Measurements from ENCODE around the gene CSNK1G2.

Gene CSNK1G2

DNA sequence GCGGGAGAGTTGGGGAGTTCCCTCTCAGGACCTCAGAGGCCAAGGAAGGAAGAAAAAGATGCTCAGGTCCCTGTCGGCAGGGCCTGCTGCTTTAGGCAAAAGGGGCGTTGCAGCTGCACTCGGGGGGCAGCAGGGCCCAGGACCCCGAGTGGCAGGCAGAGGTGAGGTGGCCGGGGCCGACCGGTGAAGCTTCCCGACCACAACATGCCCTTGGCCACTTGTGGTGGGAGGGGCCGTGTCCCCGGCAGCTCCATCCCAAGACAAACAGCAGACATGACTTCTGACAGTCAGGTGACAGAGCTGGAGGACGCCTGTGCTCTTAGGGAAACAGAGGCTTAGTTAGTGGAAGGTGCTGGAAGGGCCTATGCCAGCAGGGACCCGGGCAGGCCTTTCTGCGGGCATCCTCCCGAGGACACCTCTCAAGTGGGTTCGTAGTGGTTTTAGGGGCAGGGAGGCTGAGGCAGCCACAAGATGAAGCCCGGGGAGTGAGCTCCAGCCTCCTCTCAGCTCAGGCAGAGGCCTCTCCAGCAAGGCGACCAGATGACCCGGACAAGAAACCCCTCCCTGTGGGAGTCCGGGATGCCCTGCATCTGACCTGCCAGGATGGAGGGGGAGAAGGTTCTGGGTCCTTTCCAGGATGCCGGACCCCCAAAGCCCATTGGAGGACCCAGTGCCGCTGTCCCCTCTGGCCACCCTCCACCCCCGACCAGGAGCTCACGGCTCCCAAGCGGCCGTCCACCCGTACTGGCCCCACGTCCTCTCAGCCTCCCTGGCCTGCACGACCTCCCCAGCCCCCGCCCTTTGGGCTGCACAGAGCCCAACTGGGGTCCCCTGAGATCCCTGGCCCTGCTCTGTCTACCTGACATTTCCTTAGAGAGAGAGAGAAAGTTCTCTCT, 50.3 kb downstream of the CSNK1G2 start:
- DNase-seq, result no peak

- no peak for DNase-seq
These were observed 51.8 kb downstream of the CSNK1G2 start for GRCh38 chr19:1992759-1993260.

DNA sequence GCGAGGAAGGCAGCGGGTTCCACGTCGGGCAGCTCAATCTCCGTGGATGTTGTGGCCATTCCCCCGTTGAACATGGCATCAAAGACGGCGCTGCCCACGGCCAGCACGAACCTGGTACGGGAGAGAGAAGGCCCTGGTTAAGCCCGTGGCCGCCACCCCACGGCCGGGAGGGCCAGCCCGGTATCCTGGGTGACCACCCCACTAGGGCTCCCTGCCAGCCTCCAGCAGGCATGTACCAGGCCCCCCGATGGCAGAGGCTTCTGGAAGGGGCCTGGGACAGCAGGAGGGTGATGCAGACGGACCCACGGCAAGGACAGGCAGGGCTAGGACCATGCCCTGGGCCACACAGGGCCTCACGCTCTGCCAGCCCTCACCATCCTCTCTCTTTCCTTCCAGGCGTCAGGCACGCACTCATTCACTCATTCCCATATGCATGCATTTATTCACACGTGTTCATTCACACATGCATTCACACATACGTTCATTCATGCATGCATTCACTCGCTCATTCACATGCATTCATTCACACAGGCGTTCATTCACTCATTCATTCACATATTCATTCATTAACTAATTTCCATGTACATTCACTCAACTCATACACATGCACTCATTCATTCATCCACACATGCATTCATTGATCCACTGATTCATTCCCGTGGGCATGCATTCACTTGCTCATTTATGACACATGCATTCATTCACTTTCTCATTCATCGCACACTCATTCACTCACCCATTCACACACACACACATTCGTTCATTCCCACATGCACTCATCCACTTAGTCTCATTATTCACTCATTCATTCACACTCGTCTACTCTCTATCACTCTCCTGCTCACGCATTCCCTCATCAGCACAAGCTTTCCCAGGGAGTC, 56.6 kb downstream of the CSNK1G2 start:
- DNase-seq, result no peak

- DNase-seq, result no peak
These were observed 58.0 kb downstream of the CSNK1G2 start for GRCh38 chr19:1998712-1999708.

DNA sequence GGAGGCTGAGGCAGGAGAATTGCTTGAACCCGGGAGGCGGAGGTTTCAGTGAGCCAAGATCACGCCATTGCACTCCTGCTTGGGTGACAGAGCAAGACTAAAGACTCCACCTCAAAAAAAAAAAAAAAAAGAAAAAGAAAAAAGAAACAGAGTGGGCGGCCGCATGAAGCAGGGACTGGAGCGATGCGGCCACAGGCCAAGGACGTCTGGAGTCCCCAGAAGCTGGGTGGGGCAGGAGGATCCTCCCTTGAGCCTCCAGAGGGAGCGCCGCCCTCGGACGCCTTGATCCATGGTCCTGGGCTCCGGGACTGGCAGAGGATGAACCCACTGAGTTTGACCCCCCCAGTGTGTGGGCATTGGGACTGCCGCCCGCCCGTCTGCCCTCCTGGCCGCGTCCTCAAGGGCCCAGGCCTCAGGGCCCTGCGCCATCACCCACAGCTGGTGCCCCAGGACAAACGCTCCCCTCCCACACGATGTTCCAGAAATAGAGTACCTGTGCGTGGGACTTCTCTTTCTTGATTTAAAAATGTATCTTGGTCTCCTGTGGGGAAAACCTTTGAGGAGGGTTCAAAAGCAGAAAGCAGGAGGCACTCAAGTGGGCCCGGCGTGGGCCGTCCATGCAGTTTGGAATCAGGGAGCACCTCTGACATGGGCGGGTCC, 59.0 kb downstream of the CSNK1G2 start:
- DNase-seq, result no peak

- no peak for DNase-seq
These were observed 62.9 kb downstream of the CSNK1G2 start for GRCh38 chr19:2003874-2004273.

DNA sequence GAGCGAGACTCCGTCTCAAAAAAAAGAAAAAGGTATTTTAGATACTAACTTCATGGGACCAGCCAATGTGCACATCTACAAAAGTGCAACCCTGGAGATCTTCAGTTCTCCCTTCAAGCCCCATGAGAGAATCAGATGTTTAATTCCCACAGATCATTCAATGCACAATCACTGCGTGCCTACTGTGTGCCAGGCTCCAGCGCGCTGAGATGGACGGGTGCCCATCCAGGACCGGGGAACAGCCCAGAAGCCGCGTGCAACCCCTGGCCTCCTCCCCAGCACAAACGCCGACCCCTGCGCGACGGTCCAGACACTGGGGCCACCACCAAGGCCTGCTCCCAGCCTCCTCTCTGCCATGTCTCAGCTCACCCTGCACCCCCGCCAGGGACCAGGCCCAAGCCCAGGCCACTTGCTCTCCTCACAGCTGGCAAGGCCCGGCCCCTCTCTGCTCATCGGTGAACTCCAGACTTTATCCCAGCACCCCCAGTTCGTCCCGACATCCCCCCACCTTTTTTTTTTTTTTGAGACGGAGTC, 69.2 kb downstream of the CSNK1G2 start:
- no peak for DNase-seq

DNA sequence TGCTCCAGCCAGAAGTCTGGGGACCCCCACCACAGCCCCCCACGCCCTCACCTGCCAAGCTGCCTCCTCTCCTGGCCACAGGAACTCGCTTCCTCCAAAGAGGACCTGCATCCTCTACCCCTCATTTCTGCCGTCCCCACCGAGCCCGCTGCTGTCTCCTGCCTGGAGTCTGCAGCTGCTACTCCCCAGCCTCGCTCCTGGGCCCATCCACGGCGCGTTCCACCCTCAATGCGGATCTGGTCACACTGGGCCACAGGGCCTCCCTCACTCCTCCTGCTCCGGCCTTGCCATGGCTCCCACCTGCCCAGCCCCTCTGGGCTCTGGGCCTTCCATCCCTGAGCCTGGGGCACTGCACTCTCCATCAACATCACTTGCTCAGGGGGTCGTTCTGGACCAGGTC, 70.2 kb downstream of the CSNK1G2 start:
- DNase-seq, result no peak

GRCh38 chr19:2012941-2013682, 72.1 kb downstream of the CSNK1G2 start:
- DNase-seq, result no peak

DNA sequence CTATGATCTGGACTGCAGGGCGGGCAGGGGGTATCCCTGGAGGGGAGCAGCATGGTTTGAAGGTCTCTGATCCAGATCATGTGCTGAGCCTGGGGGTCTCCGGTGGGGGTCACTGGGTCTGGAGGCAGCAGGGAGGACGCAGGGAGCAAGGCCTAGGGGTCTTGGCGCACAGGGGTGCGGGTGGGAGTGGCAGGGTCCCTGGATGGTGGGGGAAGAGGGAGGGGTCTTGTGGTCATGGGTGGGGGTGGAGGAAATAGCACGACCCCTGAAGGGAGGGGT, 72.7 kb downstream of the CSNK1G2 start:
- DNase-seq, result no peak

GRCh38 chr19:2014131-2014571, 73.2 kb downstream of the CSNK1G2 start:
- no peak for DNase-seq

DNA sequence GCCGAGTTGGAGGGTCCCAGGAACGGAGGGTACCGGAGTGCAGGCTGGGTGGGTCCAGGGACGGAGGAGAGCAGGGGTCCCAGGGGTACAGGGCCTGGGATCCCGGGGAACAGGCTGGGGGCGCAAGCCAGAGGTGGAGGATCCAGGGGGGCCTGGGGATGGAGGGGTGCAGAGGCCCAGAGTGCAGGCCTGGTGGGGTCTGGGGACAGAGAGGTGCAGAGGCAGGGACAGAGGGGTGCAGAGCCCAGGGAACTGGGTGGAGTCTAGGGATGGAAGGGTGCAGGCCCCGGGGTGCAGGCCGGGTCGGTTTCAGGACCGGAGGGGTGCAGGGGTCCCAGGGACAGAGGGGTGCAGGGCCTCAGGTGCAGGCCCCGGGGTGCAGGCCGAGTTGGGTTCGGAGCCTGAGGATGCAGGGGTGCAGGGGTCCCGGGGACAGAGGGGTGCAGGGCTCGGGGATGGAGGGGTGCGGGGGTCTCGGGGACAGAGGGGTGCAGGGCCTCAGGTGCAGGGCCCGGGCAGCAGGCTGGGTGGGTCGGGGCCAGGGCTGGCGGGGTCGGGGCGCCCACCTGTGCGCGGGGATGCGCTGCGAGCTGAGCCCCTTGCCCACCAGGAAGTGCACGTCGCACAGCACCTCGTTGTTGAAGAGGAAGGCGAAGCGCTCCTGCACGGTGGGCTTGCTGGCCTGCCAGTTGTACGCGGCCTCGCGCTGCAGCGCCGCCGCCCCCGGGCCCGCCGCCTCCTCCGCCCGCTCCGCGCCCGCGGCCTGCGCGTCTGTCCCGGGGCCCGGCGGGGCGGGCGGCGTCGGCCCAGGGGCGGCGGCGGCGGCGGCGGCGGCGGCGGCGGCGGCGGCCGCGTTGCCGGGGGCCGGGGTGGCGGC, 74.0 kb downstream of the CSNK1G2 start:
- DNase-seq, result peak; percentile 66

- DNase-seq, result peak; percentile 73
These were observed 74.6 kb downstream of the CSNK1G2 start, which contains the start of gene BTBD2 for GRCh38 chr19:2015608-2015950. Gene BTBD2, minus strand, starts transcription at chr19:2015714. Its CDS starts 11 bp downstream, at chr19:2015703.

- no peak for DNase-seq
These were observed 75.3 kb downstream of the CSNK1G2 start for GRCh38 chr19:2016041-2016807.

- DNase-seq, result no peak
These were observed 77.8 kb downstream of the CSNK1G2 start for GRCh38 chr19:2018752-2019151.

DNA sequence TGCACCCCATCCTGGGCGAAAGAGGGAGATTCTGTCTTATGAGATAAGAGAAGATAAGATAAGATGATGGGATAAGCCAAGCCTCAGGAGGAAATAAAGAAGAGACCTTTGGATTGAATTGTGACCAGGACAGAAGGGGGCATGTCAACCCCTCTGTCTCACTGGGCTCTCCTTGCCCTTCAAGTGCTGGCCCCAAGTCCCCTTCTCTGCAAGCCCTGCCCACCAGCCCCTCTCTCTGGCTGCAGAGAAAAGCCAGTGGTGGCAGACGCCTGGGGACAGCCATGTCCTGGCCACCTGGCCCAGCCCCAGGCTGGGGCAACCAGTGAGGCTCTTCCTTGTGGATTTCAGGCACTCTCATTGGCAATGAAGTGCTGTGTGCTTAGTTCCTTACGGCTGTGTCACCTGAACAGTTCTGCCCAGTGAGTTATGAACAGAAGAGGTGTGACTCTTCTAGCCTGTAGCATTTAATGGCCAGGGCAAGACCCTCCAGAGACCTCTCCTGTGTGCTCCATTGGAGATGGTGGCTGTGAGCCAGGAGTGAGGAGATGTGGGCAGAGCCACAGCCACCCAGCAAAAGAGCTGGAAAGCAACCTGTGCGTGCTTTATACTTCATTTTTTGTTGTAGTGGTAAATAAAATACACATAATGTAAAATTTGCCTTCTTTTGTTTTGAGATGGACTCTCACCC, 80.6 kb downstream of the CSNK1G2 start:
- no peak for DNase-seq

DNA sequence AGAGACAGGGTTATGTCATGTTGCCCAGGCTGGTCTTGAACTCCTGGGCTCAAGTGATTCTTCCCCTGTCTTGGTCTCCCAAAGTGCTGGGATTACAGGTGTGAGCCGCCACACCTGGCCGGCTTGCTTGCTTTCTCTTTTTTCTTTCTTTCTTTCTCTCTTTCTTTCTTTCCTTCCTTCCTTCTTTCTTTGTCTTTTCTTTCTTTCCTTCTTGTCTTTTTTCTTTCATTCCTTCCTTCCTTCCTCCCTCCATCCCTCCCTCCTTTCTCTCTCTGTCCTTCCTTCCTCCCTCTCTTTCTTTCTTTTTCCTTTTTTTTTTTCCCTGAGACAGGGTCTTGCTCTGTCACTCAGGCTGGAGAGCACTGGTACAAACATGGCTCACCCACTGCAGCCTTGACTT, 81.3 kb downstream of the CSNK1G2 start:
- no peak for DNase-seq

DNA sequence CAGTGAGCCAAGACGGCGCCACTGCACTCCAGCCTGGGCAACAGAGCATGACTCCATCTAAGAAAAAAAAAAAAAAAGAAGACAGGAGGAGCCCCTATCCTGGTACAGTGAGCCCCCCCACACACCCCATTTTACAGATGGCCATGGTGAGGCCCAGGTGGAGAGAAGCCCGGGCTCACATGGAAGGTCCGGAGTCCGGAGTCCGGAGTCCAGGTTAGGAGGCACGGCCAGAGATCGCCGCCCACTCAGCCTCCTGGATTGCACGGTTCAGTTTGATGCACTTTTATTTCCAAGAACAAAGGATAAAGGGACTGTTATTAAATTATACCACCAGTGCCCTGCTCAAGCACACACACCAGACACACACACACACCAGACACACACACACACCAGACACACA, 85.8 kb downstream of the CSNK1G2 start:
- DNase-seq, result no peak

DNA sequence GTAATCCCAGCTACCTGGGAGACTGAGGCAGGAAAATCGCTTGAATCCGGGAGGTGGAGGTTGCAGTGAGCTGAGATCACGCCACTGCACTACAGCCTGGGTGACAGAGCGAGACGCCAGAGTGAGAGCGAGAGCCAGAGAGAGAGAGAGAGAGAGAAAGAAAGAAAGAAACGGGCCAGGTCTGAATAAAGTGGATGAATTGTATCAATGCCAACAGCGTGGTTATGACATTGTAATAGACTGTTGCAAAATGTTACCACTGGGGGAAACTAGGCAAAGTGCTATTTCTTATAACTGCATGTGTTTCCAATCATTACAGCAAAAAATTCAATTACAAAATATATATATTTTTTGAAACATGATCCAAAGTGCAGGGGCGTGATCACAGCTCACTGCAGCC, 86.4 kb downstream of the CSNK1G2 start:
- no peak for DNase-seq
